Endodermal cell (in vitro differentiated cells): ENCODE data around the gene TRMO. TPM values are rescaled to one million over a fixed set of nuclear protein-coding genes. Genes with fewer than 3 reads are reported as not detected.
A peak's percentile ranks its signal among the peaks of the same experiment; 100 is the strongest.

Experiments used
- DNase-seq: peaks from one replicate; pipeline ENCODE4 v3.0.0-alpha.2; 2017
- H3K27ac ChIP-seq: 2 replicates; pipeline ENCODE4 v1.5.1; 2013; ENCODE audit warnings: mild to moderate bottlenecking, low read depth, low read length, moderate library complexity
- H3K27me3 ChIP-seq: 2 replicates; pipeline ENCODE4 v1.6.1; 2013; ENCODE audit warnings: mild to moderate bottlenecking, low read length, moderate library complexity; ENCODE audit not compliant: insufficient read depth, control insufficient read depth, poor library complexity, severe bottlenecking
- H3K36me3 ChIP-seq: 2 replicates; pipeline ENCODE4 v1.7.0; 2013; ENCODE audit warnings: mild to moderate bottlenecking, low read length, moderate library complexity; ENCODE audit not compliant: control insufficient read depth, insufficient read depth
- H3K4me1 ChIP-seq: one replicate; pipeline ENCODE4 v1.7.0; 2013; ENCODE audit warnings: low read length; ENCODE audit not compliant: control insufficient read depth, insufficient read depth
- H3K4me3 ChIP-seq: 2 replicates; pipeline ENCODE4 v1.5.1; 2013; ENCODE audit warnings: mild to moderate bottlenecking, low read length, moderate library complexity
- H3K9ac ChIP-seq: 2 replicates; pipeline ENCODE4 v1.6.1; 2013; ENCODE audit warnings: mild to moderate bottlenecking, low read length, moderate library complexity; ENCODE audit not compliant: poor library complexity, severe bottlenecking; ENCODE audit errors: extremely low read depth
- H3K9me3 ChIP-seq: 2 replicates; pipeline ENCODE4 v1.6.1; 2013; ENCODE audit warnings: mild to moderate bottlenecking, low read length, moderate library complexity; ENCODE audit not compliant: control insufficient read depth
- H3K27ac Mint-ChIP-seq: 2 replicates; pipeline ENCODE4 v1.8.0; 2020; ENCODE audit warnings: mixed read lengths
- H3K27me3 Mint-ChIP-seq: 2 replicates; pipeline ENCODE4 v1.8.0; 2021; ENCODE audit warnings: mild to moderate bottlenecking, mixed read lengths; ENCODE audit not compliant: insufficient read depth
- H3K36me3 Mint-ChIP-seq: 2 replicates; pipeline ENCODE4 v1.8.0; 2020; ENCODE audit warnings: low read depth, mixed read lengths
- H3K4me1 Mint-ChIP-seq: 2 replicates; pipeline ENCODE4 v1.8.0; 2020; ENCODE audit warnings: mixed read lengths
- H3K4me3 Mint-ChIP-seq: 2 replicates; pipeline ENCODE4 v1.8.0; 2020; ENCODE audit warnings: mild to moderate bottlenecking, moderate library complexity, mixed read lengths
- H3K9me3 Mint-ChIP-seq: 2 replicates; pipeline ENCODE4 v1.8.0; 2020; ENCODE audit warnings: mild to moderate bottlenecking, mixed read lengths
- WGBS, 2 experiments: methylation state at CpG; one replicate each; pipeline versions ENCODE4 v1.1.5 to v1.1.7; 2013; ENCODE audit warnings: missing lambda C conversion rate in 2 of 2, mixed read lengths in 1 of 2; ENCODE audit not compliant: insufficient coverage in 1 of 2, insufficient read length in 1 of 2; 5-methylcytosine and 5-hydroxymethylcytosine counted together
- total RNA-seq, 2 donors: library from RNA; stranded (reverse); fragmentation: NEBNext Ultra II Directional in 1 of 2; extraction: Animal tissue kit (Norgen Biotek cat#: 25700) in 1 of 2; gene quantifications; 2 replicates in 1 of 2; 3 replicates in 1 of 2; pipeline ENCODE4 v1.2.1, GENCODE V29; 2021
- TF ChIP-seq, protein P1 (sequence below): fragments of 200-600 bp; sonication (generic); conservative IDR thresholded peaks from 2 replicates; pipeline ENCODE4 v1.5.0; 2021; ENCODE audit warnings: antibody characterized with exemption, mild to moderate bottlenecking

Gene TRMO
- total RNA-seq, 2 donors from 2014 or later = 4.9 to 7.2 TPM

DNA sequence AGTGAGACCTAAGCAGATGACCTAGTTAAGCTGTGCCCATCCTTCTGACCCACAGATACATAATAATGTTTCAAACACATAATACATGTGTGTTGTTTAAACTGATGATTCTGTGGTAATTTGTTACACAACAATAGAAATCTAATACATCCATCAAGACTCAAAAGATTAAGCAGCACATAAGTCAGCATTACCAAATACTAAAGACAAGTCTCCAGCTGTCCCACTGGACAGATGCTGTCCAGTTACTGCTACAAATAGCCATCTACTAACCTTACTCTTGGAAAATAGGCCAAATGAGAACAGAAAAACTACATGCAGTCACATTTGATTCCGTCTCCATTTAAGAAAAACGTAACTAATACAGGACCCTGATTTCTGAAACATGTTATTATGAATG is 10.8 kb downstream of the TRMO start:
- peaks cover 3% of the 10 kb centered on the region for H3K4me1 ChIP-seq
- Mint-ChIP-seq H3K27ac (no peak overlapping the region), H3K9me3 (no peaks in the 10 kb centered on the region), H3K4me3 (no peak overlapping the region), H3K4me1 (peaks cover 11% of the 10 kb centered on the region), H3K36me3 (peaks cover 42% of the 10 kb centered on the region), H3K27me3 (no peaks in the 10 kb centered on the region)
- H3K9me3 ChIP-seq = no peaks in the 10 kb centered on the region
- no peak overlapping the region for H3K9ac ChIP-seq
- no peak overlapping the region for H3K27ac ChIP-seq
- no peaks in the 10 kb centered on the region for H3K27me3 ChIP-seq
- no peak for DNase-seq
- H3K4me3 ChIP-seq = peak overlapping the region; percentile 29
- TF ChIP-seq, protein P1, sequence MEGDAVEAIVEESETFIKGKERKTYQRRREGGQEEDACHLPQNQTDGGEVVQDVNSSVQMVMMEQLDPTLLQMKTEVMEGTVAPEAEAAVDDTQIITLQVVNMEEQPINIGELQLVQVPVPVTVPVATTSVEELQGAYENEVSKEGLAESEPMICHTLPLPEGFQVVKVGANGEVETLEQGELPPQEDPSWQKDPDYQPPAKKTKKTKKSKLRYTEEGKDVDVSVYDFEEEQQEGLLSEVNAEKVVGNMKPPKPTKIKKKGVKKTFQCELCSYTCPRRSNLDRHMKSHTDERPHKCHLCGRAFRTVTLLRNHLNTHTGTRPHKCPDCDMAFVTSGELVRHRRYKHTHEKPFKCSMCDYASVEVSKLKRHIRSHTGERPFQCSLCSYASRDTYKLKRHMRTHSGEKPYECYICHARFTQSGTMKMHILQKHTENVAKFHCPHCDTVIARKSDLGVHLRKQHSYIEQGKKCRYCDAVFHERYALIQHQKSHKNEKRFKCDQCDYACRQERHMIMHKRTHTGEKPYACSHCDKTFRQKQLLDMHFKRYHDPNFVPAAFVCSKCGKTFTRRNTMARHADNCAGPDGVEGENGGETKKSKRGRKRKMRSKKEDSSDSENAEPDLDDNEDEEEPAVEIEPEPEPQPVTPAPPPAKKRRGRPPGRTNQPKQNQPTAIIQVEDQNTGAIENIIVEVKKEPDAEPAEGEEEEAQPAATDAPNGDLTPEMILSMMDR = no peak
- 93 to 100% methylated on average over 2 of the region's 2 CpGs for WGBS, 2 experiments
- peaks cover 23% of the 10 kb centered on the region for H3K36me3 ChIP-seq

- H3K4me1 Mint-ChIP-seq = peaks cover 11% of the 10 kb centered on the region
- H3K27ac Mint-ChIP-seq = no peak overlapping the region
- WGBS, 2 experiments = 89% methylated on average over 5 to 6 of the region's 6 CpGs
Measured at GRCh38 chr9:97910357-97910756, 11.9 kb downstream of the TRMO start.

DNA sequence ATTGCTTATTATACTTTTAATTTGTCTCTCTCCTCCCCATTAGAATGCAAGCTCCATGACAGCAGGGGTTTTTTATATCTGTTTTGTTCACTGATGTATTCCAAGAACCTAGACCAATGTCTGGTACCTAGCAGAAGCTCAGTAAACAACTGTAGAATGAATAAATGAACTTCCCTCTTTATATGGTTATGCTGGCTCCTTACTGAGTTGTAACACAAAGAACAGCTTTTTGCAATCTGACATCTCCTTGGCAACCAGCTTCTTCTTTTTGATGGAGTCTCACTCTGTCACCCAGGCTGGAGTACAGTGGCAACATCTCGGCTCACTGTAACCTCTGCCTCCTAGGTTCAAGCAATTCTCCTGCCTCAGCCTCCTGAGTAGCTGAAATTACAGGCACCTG is 13.6 kb downstream of the TRMO start:
- no peak overlapping the region for H3K9ac ChIP-seq
- no peaks in the 10 kb centered on the region for H3K9me3 Mint-ChIP-seq
- TF ChIP-seq, protein P1 = no peak
- peaks cover 3% of the 10 kb centered on the region for H3K4me1 ChIP-seq
- H3K27ac Mint-ChIP-seq = no peak overlapping the region
- peaks cover 45% of the 10 kb centered on the region for H3K36me3 Mint-ChIP-seq
- 94 to 100% methylated on average over 1 of the region's 1 CpG for WGBS, 2 experiments
- no peak overlapping the region for H3K4me3 Mint-ChIP-seq
- no peak overlapping the region for H3K27ac ChIP-seq
- no peaks in the 10 kb centered on the region for H3K27me3 ChIP-seq
- H3K4me3 ChIP-seq = no peak overlapping the region
- no peaks in the 10 kb centered on the region for H3K27me3 Mint-ChIP-seq
- peaks cover 11% of the 10 kb centered on the region for H3K4me1 Mint-ChIP-seq
- H3K36me3 ChIP-seq = peaks cover 23% of the 10 kb centered on the region
- H3K9me3 ChIP-seq = no peaks in the 10 kb centered on the region
- DNase-seq = no peak

More at GRCh38 chr9:97910357-97910756, 11.9 kb downstream of the TRMO start:
- Histone ChIP-seq H3K27ac (no peak overlapping the region), H3K4me1 (peaks cover 3% of the 10 kb centered on the region), H3K36me3 (peaks cover 23% of the 10 kb centered on the region), H3K27me3 (no peaks in the 10 kb centered on the region), H3K9ac (no peak overlapping the region), H3K9me3 (no peaks in the 10 kb centered on the region), H3K4me3 (no peak overlapping the region)
- TF ChIP-seq, protein P1 = no peak
- Mint-ChIP-seq H3K9me3 (no peaks in the 10 kb centered on the region), H3K4me3 (no peak overlapping the region), H3K27me3 (no peaks in the 10 kb centered on the region), H3K36me3 (peaks cover 44% of the 10 kb centered on the region)
- DNase-seq = no peak
